Panc1 (cell line): Measurements from ENCODE around the gene KRTAP10-4. TPM values are rescaled to one million over a fixed set of nuclear protein-coding genes. Genes with fewer than 3 reads are reported as not detected.

ENCODE experiments used
- ATAC-seq: fragments of 200-7000 bp; cut with Tn5 transposase; 2 replicates; pipeline ENCODE4 v1.9.1; 2020; ENCODE audit warnings: mild to moderate bottlenecking, moderate library complexity
- BruUV-seq: library from RNA; stranded (reverse); fragments of 400-500 nt; replicated peaks from 2 replicates; lab custom pipeline; 2021; lab: Mats Ljungman, UMichigan
- CTCF ChIA-PET: fragments of 300-600 bp; sonication (Branson Sonifier 250); formaldehyde crosslinking; loops from one replicate; lab custom pipeline; 2022; ENCODE audit warnings: antibody characterized with exemption; lab: Charles Lee
- POLR2A ChIA-PET: fragments of 300-600 bp; sonication (Branson Sonifier 250); formaldehyde crosslinking; loops from one replicate; lab custom pipeline; 2022; ENCODE audit warnings: antibody characterized with exemption; lab: Charles Lee
- DNase-seq: peaks from one replicate; pipeline ENCODE4 v3.0.0-alpha.2; 2010; ENCODE audit warnings: low read depth, low spot score
- H3K27ac ChIP-seq: 2 replicates; pipeline ENCODE4 v1.5.1; 2011; ENCODE audit warnings: mild to moderate bottlenecking, low read length, inconsistent platforms
- H3K27me3 ChIP-seq: fragments of 200-500 bp; sonication (Bioruptor generic); 2 replicates; pipeline ENCODE4 v1.6.0; 2014; ENCODE audit warnings: low read length, inconsistent platforms; ENCODE audit not compliant: control insufficient read depth, insufficient read depth
- H3K36me3 ChIP-seq: fragments of 200-500 bp; sonication (Bioruptor generic); 2 replicates; pipeline ENCODE4 v1.5.1; 2014; ENCODE audit warnings: inconsistent platforms, mild to moderate bottlenecking, low read length, moderate library complexity; ENCODE audit not compliant: control insufficient read depth, insufficient read depth
- H3K4me1 ChIP-seq: 2 replicates; pipeline ENCODE4 v1.5.1; 2011; ENCODE audit warnings: inconsistent platforms, mild to moderate bottlenecking, low read length, moderate library complexity; ENCODE audit not compliant: control insufficient read depth, insufficient read depth
- H3K4me3 ChIP-seq, 2 experiments: 2 replicates each; pipeline ENCODE4 v1.5.1; 2011 to 2012; ENCODE audit warnings: low read depth in 2 of 2, low read length in 2 of 2, mild to moderate bottlenecking in 2 of 2, inconsistent platforms in 1 of 2, moderate library complexity in 1 of 2
- H3K9me3 ChIP-seq: fragments of 200-500 bp; sonication (Bioruptor generic); 2 replicates; pipeline ENCODE4 v1.5.1; 2014; ENCODE audit warnings: low read depth, mild to moderate bottlenecking, inconsistent platforms, low read length, moderate library complexity; ENCODE audit not compliant: control insufficient read depth, insufficient read depth
- POLR2AphosphoS5 ChIP-seq: IDR thresholded peaks from 2 replicates; pipeline ENCODE4 v1.6.1; 2012; ENCODE audit warnings: mild to moderate bottlenecking, low read depth, low read length, moderate library complexity
- SIN3A ChIP-seq: IDR thresholded peaks from 2 replicates; pipeline ENCODE4 v1.6.1; 2012; ENCODE audit warnings: low read depth, mild to moderate bottlenecking, low read length, moderate library complexity, borderline replicate concordance; ENCODE audit not compliant: insufficient read depth
- TCF7L2 ChIP-seq: IDR thresholded peaks from 2 replicates; pipeline ENCODE4 v1.6.1; 2011; ENCODE audit warnings: mild to moderate bottlenecking, low read depth, low read length, inconsistent platforms
- in situ Hi-C: cut with HindIII; loops from 2 replicates; pipeline ENCODE4 v1.10.0; 2016; ENCODE audit warnings: low sequenced_read_pairs, low pct_unique_long_range_greater_than_20kb
- intact Hi-C: fragments of 100-400 bp; cut with micrococcal nuclease; formaldehyde crosslinking; loops from one replicate; pipeline ENCODE4 v1.10.0; 2022; ENCODE audit not compliant: unreplicated experiment
- total RNA-seq: library from RNA; stranded (reverse); gene quantifications from one replicate; pipeline ENCODE4 v1.2.1, GENCODE V29; 2021; ENCODE audit not compliant: unreplicated experiment
- TF ChIP-seq, protein P1 (sequence below), 2 experiments: IDR thresholded peaks; 2 replicates each; pipeline ENCODE4 v1.6.1; 2011 to 2012; ENCODE audit warnings: low read depth in 2 of 2, control low read depth in 1 of 2, low read length in 1 of 2, mild to moderate bottlenecking in 1 of 2, moderate library complexity in 1 of 2; ENCODE audit not compliant: insufficient read depth in 1 of 2
- TF ChIP-seq, protein P2 (sequence below): fragments of 450-650 bp; IDR thresholded peaks from 2 replicates; pipeline ENCODE4 v1.5.1; 2017; ENCODE audit warnings: mild to moderate bottlenecking

Gene KRTAP10-4
- total RNA-seq, 1 experiment from 2014 or later = not detected

DNA sequence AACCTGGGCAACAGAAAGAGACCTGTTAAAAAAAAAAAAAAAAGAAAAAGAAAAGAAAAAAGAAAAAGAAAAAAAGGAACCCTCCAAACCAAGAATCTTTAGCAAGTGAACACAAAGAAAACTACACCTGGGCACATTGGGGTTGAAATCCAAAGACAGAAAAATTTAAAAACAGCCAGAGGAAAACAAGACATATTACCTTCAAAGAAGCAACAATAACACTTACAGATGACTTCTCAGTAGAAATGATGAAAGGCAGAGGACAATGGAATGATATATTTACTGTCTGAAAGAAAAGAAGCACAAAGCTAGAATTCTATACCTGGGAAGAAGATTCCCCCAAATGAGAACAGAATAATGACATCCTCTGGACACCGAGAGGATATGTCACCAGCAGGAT is 30.8 kb upstream of the KRTAP10-4 start:
- TF ChIP-seq POLR2AphosphoS5 = no peak
- TF ChIP-seq TCF7L2 = no peak
- TF ChIP-seq, protein P1, sequence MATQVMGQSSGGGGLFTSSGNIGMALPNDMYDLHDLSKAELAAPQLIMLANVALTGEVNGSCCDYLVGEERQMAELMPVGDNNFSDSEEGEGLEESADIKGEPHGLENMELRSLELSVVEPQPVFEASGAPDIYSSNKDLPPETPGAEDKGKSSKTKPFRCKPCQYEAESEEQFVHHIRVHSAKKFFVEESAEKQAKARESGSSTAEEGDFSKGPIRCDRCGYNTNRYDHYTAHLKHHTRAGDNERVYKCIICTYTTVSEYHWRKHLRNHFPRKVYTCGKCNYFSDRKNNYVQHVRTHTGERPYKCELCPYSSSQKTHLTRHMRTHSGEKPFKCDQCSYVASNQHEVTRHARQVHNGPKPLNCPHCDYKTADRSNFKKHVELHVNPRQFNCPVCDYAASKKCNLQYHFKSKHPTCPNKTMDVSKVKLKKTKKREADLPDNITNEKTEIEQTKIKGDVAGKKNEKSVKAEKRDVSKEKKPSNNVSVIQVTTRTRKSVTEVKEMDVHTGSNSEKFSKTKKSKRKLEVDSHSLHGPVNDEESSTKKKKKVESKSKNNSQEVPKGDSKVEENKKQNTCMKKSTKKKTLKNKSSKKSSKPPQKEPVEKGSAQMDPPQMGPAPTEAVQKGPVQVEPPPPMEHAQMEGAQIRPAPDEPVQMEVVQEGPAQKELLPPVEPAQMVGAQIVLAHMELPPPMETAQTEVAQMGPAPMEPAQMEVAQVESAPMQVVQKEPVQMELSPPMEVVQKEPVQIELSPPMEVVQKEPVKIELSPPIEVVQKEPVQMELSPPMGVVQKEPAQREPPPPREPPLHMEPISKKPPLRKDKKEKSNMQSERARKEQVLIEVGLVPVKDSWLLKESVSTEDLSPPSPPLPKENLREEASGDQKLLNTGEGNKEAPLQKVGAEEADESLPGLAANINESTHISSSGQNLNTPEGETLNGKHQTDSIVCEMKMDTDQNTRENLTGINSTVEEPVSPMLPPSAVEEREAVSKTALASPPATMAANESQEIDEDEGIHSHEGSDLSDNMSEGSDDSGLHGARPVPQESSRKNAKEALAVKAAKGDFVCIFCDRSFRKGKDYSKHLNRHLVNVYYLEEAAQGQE (IDR thresholded peaks at IDR 0.05; ENCODE audit: insufficient read depth in 1 of 2, low read depth in 2 of 2, low read length in 1 of 2) = no peak
- TF ChIP-seq SIN3A = no peak
- TF ChIP-seq, protein P2, sequence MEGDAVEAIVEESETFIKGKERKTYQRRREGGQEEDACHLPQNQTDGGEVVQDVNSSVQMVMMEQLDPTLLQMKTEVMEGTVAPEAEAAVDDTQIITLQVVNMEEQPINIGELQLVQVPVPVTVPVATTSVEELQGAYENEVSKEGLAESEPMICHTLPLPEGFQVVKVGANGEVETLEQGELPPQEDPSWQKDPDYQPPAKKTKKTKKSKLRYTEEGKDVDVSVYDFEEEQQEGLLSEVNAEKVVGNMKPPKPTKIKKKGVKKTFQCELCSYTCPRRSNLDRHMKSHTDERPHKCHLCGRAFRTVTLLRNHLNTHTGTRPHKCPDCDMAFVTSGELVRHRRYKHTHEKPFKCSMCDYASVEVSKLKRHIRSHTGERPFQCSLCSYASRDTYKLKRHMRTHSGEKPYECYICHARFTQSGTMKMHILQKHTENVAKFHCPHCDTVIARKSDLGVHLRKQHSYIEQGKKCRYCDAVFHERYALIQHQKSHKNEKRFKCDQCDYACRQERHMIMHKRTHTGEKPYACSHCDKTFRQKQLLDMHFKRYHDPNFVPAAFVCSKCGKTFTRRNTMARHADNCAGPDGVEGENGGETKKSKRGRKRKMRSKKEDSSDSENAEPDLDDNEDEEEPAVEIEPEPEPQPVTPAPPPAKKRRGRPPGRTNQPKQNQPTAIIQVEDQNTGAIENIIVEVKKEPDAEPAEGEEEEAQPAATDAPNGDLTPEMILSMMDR = no peak
- Histone ChIP-seq H3K4me3 (no peak overlapping the region), H3K27me3 (no peaks in the 10 kb centered on the region), H3K4me1 (no peaks in the 10 kb centered on the region), H3K36me3 (no peaks in the 10 kb centered on the region), H3K27ac (no peak overlapping the region), H3K9me3 (peaks cover 12% of the 10 kb centered on the region; the same call in 1 of the 2 replicates)
- intact Hi-C loops = no loop called here
- POLR2A ChIA-PET = no interaction called here
- no TSS peak for BruUV-seq
- ATAC-seq (no peak), DNase-seq (no peak)
- in situ Hi-C loops = no loop called here
- CTCF ChIA-PET = no interaction called here

DNA sequence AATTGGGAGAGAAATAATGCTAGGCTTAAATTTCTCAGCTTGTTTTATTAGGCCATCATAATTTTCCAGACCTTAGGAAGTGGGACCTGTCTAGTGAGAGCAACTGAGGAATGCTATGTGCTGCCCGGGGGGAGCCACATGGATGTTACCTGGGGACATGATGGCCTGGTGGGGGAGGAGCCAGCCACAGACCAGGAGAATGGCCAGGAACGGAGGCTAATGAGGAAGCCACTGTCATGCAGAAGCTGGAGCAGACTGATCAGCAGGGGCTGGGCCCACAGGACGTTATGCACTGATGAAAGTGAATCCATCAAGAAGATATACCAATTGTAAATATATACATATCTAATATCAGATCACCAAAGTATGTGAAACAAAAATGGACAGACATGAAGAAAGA is 29.0 kb upstream of the KRTAP10-4 start:
- peaks cover 12% of the 10 kb centered on the region; the same call in 1 of the 2 replicates for H3K9me3 ChIP-seq
- no peaks in the 10 kb centered on the region for H3K27me3 ChIP-seq
- intact Hi-C loops (no loop called here), in situ Hi-C loops (no loop called here)
- ATAC-seq (no peak), DNase-seq (no peak)
- no peaks in the 10 kb centered on the region for H3K36me3 ChIP-seq
- ChIA-PET POLR2A (no interaction called here), CTCF (no interaction called here)
- no peaks in the 10 kb centered on the region for H3K4me1 ChIP-seq
- H3K27ac ChIP-seq = no peak overlapping the region
- BruUV-seq = no TSS peak
- no peak overlapping the region for H3K4me3 ChIP-seq
- no peak for TF ChIP-seq SIN3A
- TF ChIP-seq, protein P2 = no peak
